Astrocyte (in vitro differentiated cells and primary cell): ENCODE measurements around the gene CDK17. TPM values are rescaled to one million over a fixed set of nuclear protein-coding genes. Genes with fewer than 3 reads are reported as not detected.

Experiments used
- DNase-seq: peaks from one replicate; pipeline ENCODE4 v3.0.0-alpha.2; 2010; ENCODE audit warnings: low read depth
- FAIRE-seq: peaks from 2 replicates; lab custom pipeline; 2011; peaks lifted over from hg19 to GRCh38; lab: Jason Lieb, UNC
- H2AFZ ChIP-seq: 2 replicates; pipeline ENCODE4 v1.6.0; 2012; ENCODE audit warnings: low read depth, low read length, inconsistent platforms
- H3K27ac ChIP-seq: 2 replicates; pipeline ENCODE4 v1.5.1; 2011; ENCODE audit warnings: low read depth, low read length, inconsistent platforms
- H3K27me3 ChIP-seq: 2 replicates; pipeline ENCODE4 v1.6.0; 2011; ENCODE audit warnings: low read length, inconsistent platforms; ENCODE audit not compliant: insufficient read depth
- H3K36me3 ChIP-seq: 2 replicates; pipeline ENCODE4 v1.5.1; 2011; ENCODE audit warnings: low read length, inconsistent platforms; ENCODE audit not compliant: insufficient read depth
- H3K4me1 ChIP-seq: 2 replicates; pipeline ENCODE4 v1.5.1; 2011; ENCODE audit warnings: low read length, inconsistent platforms; ENCODE audit not compliant: insufficient read depth
- H3K4me2 ChIP-seq: 2 replicates; pipeline ENCODE4 v1.6.0; 2012; ENCODE audit warnings: low read length, inconsistent platforms
- H3K4me3 ChIP-seq: 2 replicates; pipeline ENCODE4 v1.5.1; 2011; ENCODE audit warnings: low read depth, mild to moderate bottlenecking, low read length, inconsistent platforms; ENCODE audit not compliant: insufficient read depth
- H3K79me2 ChIP-seq: 2 replicates; pipeline ENCODE4 v1.6.0; 2012; ENCODE audit warnings: mild to moderate bottlenecking, low read length, inconsistent platforms; ENCODE audit not compliant: insufficient read depth
- H3K9ac ChIP-seq: 2 replicates; pipeline ENCODE4 v1.6.0; 2012; ENCODE audit warnings: mild to moderate bottlenecking, low read length, inconsistent platforms
- H3K9me3 ChIP-seq: 2 replicates; pipeline ENCODE4 v1.5.1; 2012; ENCODE audit warnings: low read depth, mild to moderate bottlenecking, low read length, inconsistent platforms; ENCODE audit not compliant: insufficient read depth
- H4K20me1 ChIP-seq: 2 replicates; pipeline ENCODE4 v1.6.0; 2012; ENCODE audit warnings: low read length, inconsistent platforms; ENCODE audit not compliant: insufficient read depth
- H3K27ac Mint-ChIP-seq: one replicate; pipeline ENCODE4 v1.8.0; 2021; ENCODE audit warnings: mild to moderate bottlenecking, mixed read lengths; ENCODE audit not compliant: unreplicated experiment
- H3K27me3 Mint-ChIP-seq: one replicate; pipeline ENCODE4 v1.8.0; 2021; ENCODE audit warnings: low read depth, mixed read lengths; ENCODE audit not compliant: unreplicated experiment
- H3K36me3 Mint-ChIP-seq: one replicate; pipeline ENCODE4 v1.8.0; 2021; ENCODE audit warnings: low read depth, mixed read lengths; ENCODE audit not compliant: unreplicated experiment
- H3K4me1 Mint-ChIP-seq: one replicate; pipeline ENCODE4 v1.8.0; 2021; ENCODE audit warnings: low read depth, mixed read lengths; ENCODE audit not compliant: unreplicated experiment
- H3K4me3 Mint-ChIP-seq: one replicate; pipeline ENCODE4 v1.8.0; 2021; ENCODE audit warnings: mild to moderate bottlenecking, moderate library complexity, mixed read lengths; ENCODE audit not compliant: unreplicated experiment
- H3K9me3 Mint-ChIP-seq: one replicate; pipeline ENCODE4 v1.8.0; 2021; ENCODE audit warnings: mild to moderate bottlenecking, mixed read lengths; ENCODE audit not compliant: unreplicated experiment
- EZH2 ChIP-seq: IDR thresholded peaks from 2 replicates; pipeline ENCODE4 v1.6.1; 2012; ENCODE audit warnings: mild to moderate bottlenecking, low read length, inconsistent platforms; ENCODE audit not compliant: insufficient read depth
- total RNA-seq: library from RNA; stranded (reverse); gene quantifications from 2 replicates; pipeline ENCODE4 v1.2.1, GENCODE V29; 2021
- TF ChIP-seq, protein P1 (sequence below): IDR thresholded peaks from 2 replicates; pipeline ENCODE4 v1.5.1; 2011; ENCODE audit warnings: low read depth, mild to moderate bottlenecking, inconsistent platforms, low read length, moderate library complexity; ENCODE audit not compliant: insufficient read depth

CDK17 gene
- total RNA-seq, 1 donor from 2014 or later = 64.2 TPM

DNA sequence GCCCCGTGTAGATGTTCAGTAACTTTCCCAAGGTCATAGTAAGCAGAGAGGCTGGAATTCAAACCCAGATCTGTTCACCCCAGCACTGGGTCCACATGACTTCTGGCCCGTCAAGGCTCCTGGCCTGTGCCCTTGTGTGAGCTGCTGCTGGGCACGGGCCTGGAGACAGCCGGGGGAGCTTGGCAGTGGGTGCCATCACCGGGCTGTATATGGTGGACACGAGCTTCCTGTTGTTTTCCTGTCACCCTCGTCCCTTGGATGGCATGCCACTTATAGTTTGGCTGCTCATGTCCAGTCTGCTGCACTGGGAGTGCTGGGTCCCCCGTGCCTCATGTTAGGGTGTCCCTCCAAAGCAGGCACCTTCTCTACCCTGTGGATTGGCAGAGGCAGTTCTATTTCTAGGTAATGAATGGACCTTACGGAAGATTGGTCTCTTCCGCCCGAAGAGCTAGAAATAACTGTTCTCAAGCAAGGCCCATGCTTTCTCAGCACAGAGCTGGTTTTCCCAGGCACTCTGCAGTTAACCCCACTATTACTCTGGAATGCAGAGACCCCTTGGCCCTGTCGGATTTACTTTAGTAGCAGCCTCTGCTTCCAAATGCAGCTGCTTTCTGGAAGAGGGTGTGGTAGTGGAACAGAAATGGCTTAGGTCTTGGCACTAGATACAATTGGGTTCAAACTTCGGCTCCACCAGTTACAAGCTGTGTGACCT is 161.7 kb downstream of the CDK17 start:
- no peak overlapping the region for H2AFZ ChIP-seq
- no peaks in the 10 kb centered on the region for H3K9me3 Mint-ChIP-seq
- H3K79me2 ChIP-seq = peaks cover 89% of the 10 kb centered on the region
- H3K4me3 Mint-ChIP-seq = no peak overlapping the region
- peaks cover 55% of the 10 kb centered on the region for H3K4me1 Mint-ChIP-seq
- no peak overlapping the region for H3K4me3 ChIP-seq
- H3K36me3 Mint-ChIP-seq = peaks cover 13% of the 10 kb centered on the region
- peaks cover 92% of the 10 kb centered on the region for H4K20me1 ChIP-seq
- H3K27ac Mint-ChIP-seq = peak overlapping the region; percentile 98
- H3K36me3 ChIP-seq = no peaks in the 10 kb centered on the region
- peak overlapping the region; percentile 10 for H3K9ac ChIP-seq
- H3K27ac ChIP-seq = peak overlapping the region; percentile 33
- no peaks in the 10 kb centered on the region for H3K27me3 ChIP-seq
- TF ChIP-seq EZH2 = no peak
- TF ChIP-seq, protein P1, sequence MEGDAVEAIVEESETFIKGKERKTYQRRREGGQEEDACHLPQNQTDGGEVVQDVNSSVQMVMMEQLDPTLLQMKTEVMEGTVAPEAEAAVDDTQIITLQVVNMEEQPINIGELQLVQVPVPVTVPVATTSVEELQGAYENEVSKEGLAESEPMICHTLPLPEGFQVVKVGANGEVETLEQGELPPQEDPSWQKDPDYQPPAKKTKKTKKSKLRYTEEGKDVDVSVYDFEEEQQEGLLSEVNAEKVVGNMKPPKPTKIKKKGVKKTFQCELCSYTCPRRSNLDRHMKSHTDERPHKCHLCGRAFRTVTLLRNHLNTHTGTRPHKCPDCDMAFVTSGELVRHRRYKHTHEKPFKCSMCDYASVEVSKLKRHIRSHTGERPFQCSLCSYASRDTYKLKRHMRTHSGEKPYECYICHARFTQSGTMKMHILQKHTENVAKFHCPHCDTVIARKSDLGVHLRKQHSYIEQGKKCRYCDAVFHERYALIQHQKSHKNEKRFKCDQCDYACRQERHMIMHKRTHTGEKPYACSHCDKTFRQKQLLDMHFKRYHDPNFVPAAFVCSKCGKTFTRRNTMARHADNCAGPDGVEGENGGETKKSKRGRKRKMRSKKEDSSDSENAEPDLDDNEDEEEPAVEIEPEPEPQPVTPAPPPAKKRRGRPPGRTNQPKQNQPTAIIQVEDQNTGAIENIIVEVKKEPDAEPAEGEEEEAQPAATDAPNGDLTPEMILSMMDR = no peak
- FAIRE-seq = no peak
- H3K27me3 Mint-ChIP-seq = no peaks in the 10 kb centered on the region
- no peaks in the 10 kb centered on the region for H3K9me3 ChIP-seq
- H3K4me1 ChIP-seq = peaks cover 60% of the 10 kb centered on the region
- H3K4me2 ChIP-seq = peak overlapping the region; percentile 29
- no peak for DNase-seq

DNA sequence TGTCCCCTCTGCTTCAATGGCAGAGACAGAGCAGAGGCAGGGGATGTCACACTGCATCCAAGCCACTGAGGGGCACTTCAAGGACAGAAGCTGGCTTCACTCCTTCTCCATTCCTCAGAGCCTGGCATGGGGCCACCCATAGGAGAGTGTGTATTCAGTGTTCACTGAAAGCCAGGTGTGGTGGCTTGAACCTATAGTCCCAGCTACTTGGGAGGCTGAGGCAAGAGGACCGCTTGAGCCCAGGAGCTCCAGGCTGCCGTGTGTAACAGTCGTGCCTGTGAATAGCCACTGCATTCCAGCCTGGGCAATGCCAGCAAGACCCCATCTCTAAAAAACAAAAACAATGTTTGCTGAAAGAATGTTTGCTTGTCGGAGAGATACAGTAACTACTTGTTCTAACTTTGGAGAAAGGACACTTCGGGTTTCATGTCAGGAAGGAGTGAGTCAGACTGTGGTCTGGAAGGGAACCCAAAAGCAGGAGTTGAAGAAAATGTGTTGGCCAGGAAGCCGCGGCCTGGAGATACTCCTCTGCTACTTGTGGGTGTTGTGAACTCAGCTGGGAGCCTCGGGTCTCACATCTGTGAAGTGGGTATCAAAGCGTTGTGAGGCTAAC is 162.7 kb downstream of the CDK17 start:
- Histone ChIP-seq H3K4me2 (peak overlapping the region; percentile 73), H3K4me3 (peak overlapping the region; percentile 22), H3K9ac (peak overlapping the region; percentile 64), H3K27ac (peak overlapping the region; percentile 80), H3K36me3 (no peaks in the 10 kb centered on the region), H3K9me3 (no peaks in the 10 kb centered on the region), H2AFZ (no peak overlapping the region), H4K20me1 (peaks cover 96% of the 10 kb centered on the region), H3K4me1 (peaks cover 65% of the 10 kb centered on the region), H3K27me3 (no peaks in the 10 kb centered on the region), H3K79me2 (peaks cover 90% of the 10 kb centered on the region)
- TF ChIP-seq, protein P1 = no peak
- TF ChIP-seq EZH2 = no peak
- peak; percentile 96 for FAIRE-seq
- H3K9me3 Mint-ChIP-seq = no peaks in the 10 kb centered on the region
- H3K4me1 Mint-ChIP-seq = peaks cover 53% of the 10 kb centered on the region
- peaks cover 13% of the 10 kb centered on the region for H3K36me3 Mint-ChIP-seq
- no peaks in the 10 kb centered on the region for H3K27me3 Mint-ChIP-seq
- H3K4me3 Mint-ChIP-seq = peak overlapping the region; percentile 15
- peak overlapping the region; percentile 98 for H3K27ac Mint-ChIP-seq
- peak; percentile 99 for DNase-seq

DNA sequence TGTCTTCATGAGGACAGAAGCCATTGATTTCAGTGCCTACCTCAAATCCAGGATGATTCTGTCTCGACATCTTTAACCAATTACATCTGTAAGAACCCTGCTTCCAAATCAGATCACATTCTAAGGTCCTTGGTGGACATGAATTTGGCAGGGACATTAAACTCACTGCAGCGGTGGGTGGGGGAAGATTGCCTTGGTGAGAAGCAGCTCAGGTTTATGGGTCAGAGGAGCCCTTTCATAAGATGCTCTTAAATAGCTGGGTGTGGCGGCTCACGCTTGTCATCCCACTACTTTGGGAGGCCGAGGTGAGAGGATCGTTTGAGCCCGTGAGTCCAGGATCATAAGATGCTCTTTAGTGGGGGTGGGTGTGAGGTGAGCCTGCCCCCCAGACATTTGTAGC is 163.2 kb downstream of the CDK17 start:
- H3K4me3 Mint-ChIP-seq = peak overlapping the region; percentile 11
- no peaks in the 10 kb centered on the region for H3K9me3 Mint-ChIP-seq
- Histone ChIP-seq H3K4me3 (peak overlapping the region; percentile 22), H3K4me2 (peak overlapping the region; percentile 73), H3K4me1 (peaks cover 64% of the 10 kb centered on the region), H3K27me3 (no peaks in the 10 kb centered on the region), H2AFZ (no peak overlapping the region), H3K36me3 (no peaks in the 10 kb centered on the region), H4K20me1 (peaks cover 92% of the 10 kb centered on the region), H3K27ac (peak overlapping the region; percentile 80), H3K9me3 (no peaks in the 10 kb centered on the region), H3K9ac (peak overlapping the region; percentile 64), H3K79me2 (peaks cover 90% of the 10 kb centered on the region)
- no peak for FAIRE-seq
- H3K36me3 Mint-ChIP-seq = peaks cover 13% of the 10 kb centered on the region
- H3K4me1 Mint-ChIP-seq = peaks cover 53% of the 10 kb centered on the region
- TF ChIP-seq, protein P1 = no peak
- no peak for TF ChIP-seq EZH2
- H3K27ac Mint-ChIP-seq = peak overlapping the region; percentile 98
- peak; percentile 47 for DNase-seq
- H3K27me3 Mint-ChIP-seq = no peaks in the 10 kb centered on the region
